ENCODE results near the gene NUP133. TPM values are rescaled to one million over a fixed set of nuclear protein-coding genes. Genes with fewer than 3 reads are reported as not detected.
"Not testable (repeated sequence)": the region's sequence is repeated elsewhere in the genome, so short reads cannot be mapped to it uniquely, and the experiment has no call there.

The NUP133 gene
- polyA plus RNA-seq, 1 donor from 2014 or later, result 16.3 TPM

- Mint-ChIP-seq H3K4me3 (peak overlapping the region; percentile 34 to 71 (median 65)), H3K27ac (peak overlapping the region in 2 of 3 donors; percentile 33 to 54), H3K9me3 (peaks cover 0 to 2% (median 0%) of the 10 kb centered on the region in 3 donors), H3K27me3 (peaks cover 52% of the 10 kb centered on the region), H3K36me3 (no peaks in the 10 kb centered on the region), H3K4me1 (peaks cover 6 to 7% (median 7%) of the 10 kb centered on the region in 3 donors)
Observed at GRCh38 chr1:229430761-229431283, 77.3 kb downstream of the NUP133 start.

GRCh38 chr1:229428256-229428655 is 79.9 kb downstream of the NUP133 start:
- H3K4me1 Mint-ChIP-seq, result peaks cover 6 to 7% (median 7%) of the 10 kb centered on the region in 3 donors
- no peak overlapping the region for H3K4me3 Mint-ChIP-seq
- H3K27me3 Mint-ChIP-seq, result peaks cover 55% of the 10 kb centered on the region
- peaks cover 2 to 6% (median 4%) of the 10 kb centered on the region in 3 donors for H3K9me3 Mint-ChIP-seq
- no peaks in the 10 kb centered on the region for H3K36me3 Mint-ChIP-seq
- H3K27ac Mint-ChIP-seq, result no peak overlapping the region

- Mint-ChIP-seq H3K9me3 (peaks cover 2 to 10% (median 4%) of the 10 kb centered on the region in 3 donors), H3K27ac (no peak overlapping the region), H3K4me1 (peaks cover 6 to 7% (median 7%) of the 10 kb centered on the region in 3 donors), H3K4me3 (peak overlapping the region in 1 of 4 donors; percentile 1), H3K27me3 (peaks cover 52% of the 10 kb centered on the region), H3K36me3 (no peaks in the 10 kb centered on the region)
Observed at GRCh38 chr1:229427572-229427971, 80.6 kb downstream of the NUP133 start.

- no peak overlapping the region for H3K4me3 Mint-ChIP-seq
- H3K4me1 Mint-ChIP-seq, result peaks cover 0 to 1% (median 0%) of the 10 kb centered on the region in 3 donors
- no peak overlapping the region for H3K27ac Mint-ChIP-seq
- peaks cover 36% of the 10 kb centered on the region for H3K27me3 Mint-ChIP-seq
- H3K9me3 Mint-ChIP-seq, result peaks cover 2 to 10% (median 4%) of the 10 kb centered on the region in 3 donors
- H3K36me3 Mint-ChIP-seq, result no peaks in the 10 kb centered on the region
Observed at GRCh38 chr1:229425564-229426159, 82.5 kb downstream of the NUP133 start.

GRCh38 chr1:229420765-229421164 is 87.4 kb downstream of the NUP133 start:
- Mint-ChIP-seq H3K9me3 (peaks cover 2 to 10% (median 4%) of the 10 kb centered on the region in 3 donors), H3K27ac (no peak overlapping the region), H3K36me3 (peaks cover 2% of the 10 kb centered on the region), H3K4me1 (no peaks in the 10 kb centered on the region), H3K4me3 (peak overlapping the region in 1 of 4 donors; percentile 58), H3K27me3 (peaks cover 15% of the 10 kb centered on the region)

- Mint-ChIP-seq H3K4me1 (no peaks in the 10 kb centered on the region), H3K4me3 (no peak overlapping the region), H3K27me3 (peaks cover 14% of the 10 kb centered on the region), H3K27ac (no peak overlapping the region), H3K36me3 (peaks cover 2% of the 10 kb centered on the region), H3K9me3 (peaks cover 2 to 10% (median 4%) of the 10 kb centered on the region in 3 donors)
Observed at GRCh38 chr1:229420224-229420623, 87.9 kb downstream of the NUP133 start.

- not testable (repeated sequence) for H3K4me3 Mint-ChIP-seq, H3K4me1 Mint-ChIP-seq, H3K9me3 Mint-ChIP-seq, H3K36me3 Mint-ChIP-seq, H3K27ac Mint-ChIP-seq, H3K27me3 Mint-ChIP-seq
Observed at GRCh38 chr1:229418586-229418985, 89.6 kb downstream of the NUP133 start.

- not testable (repeated sequence) for H3K36me3 Mint-ChIP-seq, H3K9me3 Mint-ChIP-seq, H3K4me1 Mint-ChIP-seq, H3K27ac Mint-ChIP-seq, H3K4me3 Mint-ChIP-seq
- peaks cover 20% of the 10 kb centered on the region for H3K27me3 Mint-ChIP-seq
Observed at GRCh38 chr1:229412810-229413209, 95.3 kb downstream of the NUP133 start.

GRCh38 chr1:229412056-229412455 is 96.1 kb downstream of the NUP133 start:
- H3K27ac Mint-ChIP-seq, result no peak overlapping the region
- H3K4me3 Mint-ChIP-seq, result no peak overlapping the region
- H3K9me3 Mint-ChIP-seq, result no peaks in the 10 kb centered on the region
- H3K27me3 Mint-ChIP-seq, result peaks cover 25% of the 10 kb centered on the region
- peaks cover 6 to 8% (median 6%) of the 10 kb centered on the region in 3 donors for H3K4me1 Mint-ChIP-seq
- no peaks in the 10 kb centered on the region for H3K36me3 Mint-ChIP-seq

- Mint-ChIP-seq H3K36me3 (no peaks in the 10 kb centered on the region), H3K4me1 (peaks cover 6 to 11% (median 6%) of the 10 kb centered on the region in 3 donors), H3K27me3 (peaks cover 30% of the 10 kb centered on the region), H3K4me3 (no peak overlapping the region), H3K9me3 (no peaks in the 10 kb centered on the region), H3K27ac (no peak overlapping the region)
Observed at GRCh38 chr1:229411434-229412055, 96.6 kb downstream of the NUP133 start.

- no peaks in the 10 kb centered on the region for H3K36me3 Mint-ChIP-seq
- H3K4me1 Mint-ChIP-seq, result peaks cover 6 to 11% (median 6%) of the 10 kb centered on the region in 3 donors
- H3K9me3 Mint-ChIP-seq, result no peaks in the 10 kb centered on the region
- H3K27me3 Mint-ChIP-seq, result peaks cover 35% of the 10 kb centered on the region
- no peak overlapping the region for H3K27ac Mint-ChIP-seq
- no peak overlapping the region for H3K4me3 Mint-ChIP-seq
Observed at GRCh38 chr1:229410692-229411433, 97.3 kb downstream of the NUP133 start.

- no peak overlapping the region for H3K4me3 Mint-ChIP-seq
- peaks cover 40% of the 10 kb centered on the region for H3K27me3 Mint-ChIP-seq
- no peak overlapping the region for H3K27ac Mint-ChIP-seq
- peaks cover 2% of the 10 kb centered on the region for H3K36me3 Mint-ChIP-seq
- no peaks in the 10 kb centered on the region for H3K9me3 Mint-ChIP-seq
- H3K4me1 Mint-ChIP-seq, result peaks cover 6 to 11% (median 6%) of the 10 kb centered on the region in 3 donors
Observed at GRCh38 chr1:229410370-229410691, 97.8 kb downstream of the NUP133 start.

GRCh38 chr1:229409616-229410369 is 98.3 kb downstream of the NUP133 start:
- H3K9me3 Mint-ChIP-seq, result no peaks in the 10 kb centered on the region
- H3K27me3 Mint-ChIP-seq, result peaks cover 43% of the 10 kb centered on the region
- H3K27ac Mint-ChIP-seq, result no peak overlapping the region
- peaks cover 6 to 11% (median 6%) of the 10 kb centered on the region in 3 donors for H3K4me1 Mint-ChIP-seq
- H3K4me3 Mint-ChIP-seq, result peak overlapping the region in 1 of 4 donors; percentile 46
- peaks cover 2% of the 10 kb centered on the region for H3K36me3 Mint-ChIP-seq

GRCh38 chr1:229408458-229409037 is 99.6 kb downstream of the NUP133 start:
- Mint-ChIP-seq H3K36me3 (peaks cover 2% of the 10 kb centered on the region), H3K4me1 (peaks cover 6 to 11% (median 6%) of the 10 kb centered on the region in 3 donors), H3K27me3 (peaks cover 42% of the 10 kb centered on the region), H3K9me3 (no peaks in the 10 kb centered on the region), H3K4me3 (peak overlapping the region in 1 of 4 donors; percentile 17), H3K27ac (no peak overlapping the region)
